ENCODE measurements around the gene LRRC41. TPM values are rescaled to one million over a fixed set of nuclear protein-coding genes. Genes with fewer than 3 reads are reported as not detected.

LRRC41 gene
- total RNA-seq, 1 experiment from 2014 or later, result 38.1 TPM

- ChIA-PET RAD21 (ENCODE audit: low non-redundant PET in 1 of 2, low total read pairs in 2 of 2, uncharacterized antibody in 2 of 2, unreplicated experiment in 2 of 2) (interaction anchor here in 1 of 2 experiments (0.6 kb wide), 1 partner anchor 213 kb away, joined by 5 read pairs; no protein-coding TSS in a partner anchor), POLR2A (interaction anchor here (1.6 kb wide), 1 partner anchor 30 kb away, joined by 6 read pairs; no protein-coding TSS in a partner anchor), CTCF (interaction anchor here (1.6 kb wide), 1 partner anchor 44 kb away, joined by 7 read pairs; no protein-coding TSS in a partner anchor)
- Histone ChIP-seq H2AFZ (ENCODE audit: low read depth, low read length, poor library complexity, severe bottlenecking) (no peak overlapping the region), H3K4me2 (ENCODE audit: low read length) (peak overlapping the region; percentile 87), H3K36me3 (ENCODE audit: control insufficient read depth in 1 of 2, insufficient read depth in 2 of 2, low read length in 2 of 2) (peaks cover 7 to 15% of the 10 kb centered on the region in 2 experiments; a peak in 2 of 4 replicates), H3K9me3 (ENCODE audit: control insufficient read depth in 1 of 2, insufficient read depth in 1 of 2, low read depth in 1 of 2, low read length in 2 of 2) (no peaks in the 10 kb centered on the region), H4K20me1 (ENCODE audit: insufficient read depth) (peaks cover 12% of the 10 kb centered on the region; the same call in 1 of the 2 replicates), H3K27ac (ENCODE audit: low read depth, low read length) (peak overlapping the region; percentile 94), H3K79me2 (ENCODE audit: insufficient read depth, low read length) (peaks cover 98% of the 10 kb centered on the region), H3K9me2 (ENCODE audit: insufficient read depth) (no peaks in the 10 kb centered on the region), H3K4me3 (replicated peaks in 1 of 2; ENCODE audit: low read depth in 1 of 2, low read length in 2 of 2) (peak overlapping the region; percentile 81 to 92), H3K9ac (ENCODE audit: low read length) (peak overlapping the region; percentile 87), H3K4me1 (ENCODE audit: control insufficient read depth in 1 of 2, insufficient read depth in 2 of 2, low read length in 2 of 2) (peaks cover 7 to 19% of the 10 kb centered on the region in 2 experiments; a peak in 3 of 4 replicates), H3K27me3 (ENCODE audit: insufficient read depth, low read length) (no peaks in the 10 kb centered on the region)
- intact Hi-C loops (cut with micrococcal nuclease), result loop anchor here (2.0 kb wide), 1 partner anchor 37 kb away; the partner anchor contains the start of gene NSUN4
- DNase-seq (ENCODE audit: low read depth, low spot score), result no peak
- TSS peak; percentile 84 for BruUV-seq (replicated peaks)
- TF ChIP-seq EGR1 (IDR thresholded peaks at IDR 0.05; ENCODE audit: low read depth), result no peak
- TF ChIP-seq ZNF274 (IDR thresholded peaks at IDR 0.05; ENCODE audit: low read depth, low read length), result no peak
- no peak for TF ChIP-seq ELF1 (IDR thresholded peaks at IDR 0.05; ENCODE audit: borderline replicate concordance, low read depth)
- TF ChIP-seq, protein P1, sequence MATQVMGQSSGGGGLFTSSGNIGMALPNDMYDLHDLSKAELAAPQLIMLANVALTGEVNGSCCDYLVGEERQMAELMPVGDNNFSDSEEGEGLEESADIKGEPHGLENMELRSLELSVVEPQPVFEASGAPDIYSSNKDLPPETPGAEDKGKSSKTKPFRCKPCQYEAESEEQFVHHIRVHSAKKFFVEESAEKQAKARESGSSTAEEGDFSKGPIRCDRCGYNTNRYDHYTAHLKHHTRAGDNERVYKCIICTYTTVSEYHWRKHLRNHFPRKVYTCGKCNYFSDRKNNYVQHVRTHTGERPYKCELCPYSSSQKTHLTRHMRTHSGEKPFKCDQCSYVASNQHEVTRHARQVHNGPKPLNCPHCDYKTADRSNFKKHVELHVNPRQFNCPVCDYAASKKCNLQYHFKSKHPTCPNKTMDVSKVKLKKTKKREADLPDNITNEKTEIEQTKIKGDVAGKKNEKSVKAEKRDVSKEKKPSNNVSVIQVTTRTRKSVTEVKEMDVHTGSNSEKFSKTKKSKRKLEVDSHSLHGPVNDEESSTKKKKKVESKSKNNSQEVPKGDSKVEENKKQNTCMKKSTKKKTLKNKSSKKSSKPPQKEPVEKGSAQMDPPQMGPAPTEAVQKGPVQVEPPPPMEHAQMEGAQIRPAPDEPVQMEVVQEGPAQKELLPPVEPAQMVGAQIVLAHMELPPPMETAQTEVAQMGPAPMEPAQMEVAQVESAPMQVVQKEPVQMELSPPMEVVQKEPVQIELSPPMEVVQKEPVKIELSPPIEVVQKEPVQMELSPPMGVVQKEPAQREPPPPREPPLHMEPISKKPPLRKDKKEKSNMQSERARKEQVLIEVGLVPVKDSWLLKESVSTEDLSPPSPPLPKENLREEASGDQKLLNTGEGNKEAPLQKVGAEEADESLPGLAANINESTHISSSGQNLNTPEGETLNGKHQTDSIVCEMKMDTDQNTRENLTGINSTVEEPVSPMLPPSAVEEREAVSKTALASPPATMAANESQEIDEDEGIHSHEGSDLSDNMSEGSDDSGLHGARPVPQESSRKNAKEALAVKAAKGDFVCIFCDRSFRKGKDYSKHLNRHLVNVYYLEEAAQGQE (IDR thresholded peaks at IDR 0.05; ENCODE audit: low read depth), result no peak
- no peak for TF ChIP-seq MAX (IDR thresholded peaks at IDR 0.05)
- TF ChIP-seq RAD21 (IDR thresholded peaks at IDR 0.05; ENCODE audit: low read depth), result no peak
- no peak for TF ChIP-seq TCF7L2 (IDR thresholded peaks at IDR 0.05; ENCODE audit: borderline replicate concordance, extremely low read depth, insufficient read depth, insufficient read length)
- TF ChIP-seq POLR2A (IDR thresholded peaks at IDR 0.05; ENCODE audit: borderline replicate concordance, extremely low read depth, insufficient read depth, insufficient read length), result no peak
- TF ChIP-seq FOSL1 (IDR thresholded peaks at IDR 0.05; ENCODE audit: low read depth), result no peak
- TF ChIP-seq EZH2phosphoT487 (IDR thresholded peaks at IDR 0.05; ENCODE audit: borderline replicate concordance), result no peak
- TF ChIP-seq YY1 (IDR thresholded peaks at IDR 0.05; ENCODE audit: extremely low read depth, insufficient replicate concordance, low read depth, low read length), result no peak
- TF ChIP-seq SP1 (IDR thresholded peaks at IDR 0.05; ENCODE audit: low read depth), result no peak
- peak; percentile 21 for ATAC-seq
These were observed 483 bp upstream of the LRRC41 start for GRCh38 chr1:46303872-46304326.
